Kasumi-1 (cell line): ENCODE results near the gene PCDHGC5.
A peak's percentile ranks its signal among the peaks of the same experiment; 100 is the strongest.

Experiments used
- DNase-seq, 2 experiments: peaks; one replicate each; lab custom pipeline; 2025; lab: John Stamatoyannopoulos, UW

Gene PCDHGC5

GRCh38 chr5:141488591-141489561 is at the start of gene PCDHGC5:
PCDHGC5 (plus strand) TSS chr5:141489081; CDS start chr5:141489241, 160 bp downstream.
- DNase-seq = no peak

GRCh38 chr5:141439411-141440141 is 49.3 kb upstream of the PCDHGC5 start:
- no peak for DNase-seq

GRCh38 chr5:141440341-141440740 is 48.5 kb upstream of the PCDHGC5 start:
- DNase-seq = no peak

GRCh38 chr5:141441571-141442170 is 47.2 kb upstream of the PCDHGC5 start:
- no peak for DNase-seq

GRCh38 chr5:141465351-141465750 is 23.5 kb upstream of the PCDHGC5 start:
- no peak for DNase-seq

DNA sequence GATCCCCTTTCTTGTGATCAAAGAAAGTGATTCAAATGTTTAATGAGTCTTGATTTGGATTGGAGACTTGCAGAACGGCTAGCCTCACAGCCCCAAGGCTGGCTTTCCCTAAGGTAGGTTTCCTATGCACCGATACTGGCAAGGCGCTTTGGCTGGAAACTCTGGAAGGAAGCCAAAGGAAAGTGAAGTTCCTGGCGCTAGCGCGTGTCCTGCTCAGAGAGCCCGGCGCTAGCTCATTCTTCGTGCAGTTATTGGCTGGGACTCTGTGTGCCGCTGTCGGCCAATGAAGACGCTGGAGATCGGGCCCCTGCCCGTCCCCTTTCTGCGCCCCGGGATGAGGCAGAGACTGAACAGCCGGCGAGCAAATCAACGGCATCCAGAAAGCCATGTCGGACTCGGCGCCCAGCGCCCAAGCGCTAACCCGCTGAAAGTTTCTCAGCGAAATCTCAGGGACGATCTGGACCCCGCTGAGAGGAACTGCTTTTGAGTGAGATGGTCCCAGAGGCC is 13.2 kb upstream of the PCDHGC5 start, which contains the start of gene PCDHGC3:
Gene PCDHGC3 (plus strand): TSS at position 342 of the 507 bp plus-strand sequence. CDS start 151 bp downstream, at position 493.
- peak; percentile 88 for DNase-seq

DNA sequence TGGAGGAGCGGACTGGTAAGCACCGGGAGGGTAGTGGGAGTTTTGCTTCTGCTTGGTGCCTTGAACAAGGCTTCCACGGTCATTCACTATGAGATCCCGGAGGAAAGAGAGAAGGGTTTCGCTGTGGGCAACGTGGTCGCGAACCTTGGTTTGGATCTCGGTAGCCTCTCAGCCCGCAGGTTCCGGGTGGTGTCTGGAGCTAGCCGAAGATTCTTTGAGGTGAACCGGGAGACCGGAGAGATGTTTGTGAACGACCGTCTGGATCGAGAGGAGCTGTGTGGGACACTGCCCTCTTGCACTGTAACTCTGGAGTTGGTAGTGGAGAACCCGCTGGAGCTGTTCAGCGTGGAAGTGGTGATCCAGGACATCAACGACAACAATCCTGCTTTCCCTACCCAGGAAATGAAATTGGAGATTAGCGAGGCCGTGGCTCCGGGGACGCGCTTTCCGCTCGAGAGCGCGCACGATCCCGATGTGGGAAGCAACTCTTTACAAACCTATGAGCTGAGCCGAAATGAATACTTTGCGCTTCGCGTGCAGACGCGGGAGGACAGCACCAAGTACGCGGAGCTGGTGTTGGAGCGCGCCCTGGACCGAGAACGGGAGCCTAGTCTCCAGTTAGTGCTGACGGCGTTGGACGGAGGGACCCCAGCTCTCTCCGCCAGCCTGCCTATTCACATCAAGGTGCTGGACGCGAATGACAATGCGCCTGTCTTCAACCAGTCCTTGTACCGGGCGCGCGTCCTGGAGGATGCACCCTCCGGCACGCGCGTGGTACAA is 12.6 kb upstream of the PCDHGC5 start:
- DNase-seq = peak; percentile 54

DNA sequence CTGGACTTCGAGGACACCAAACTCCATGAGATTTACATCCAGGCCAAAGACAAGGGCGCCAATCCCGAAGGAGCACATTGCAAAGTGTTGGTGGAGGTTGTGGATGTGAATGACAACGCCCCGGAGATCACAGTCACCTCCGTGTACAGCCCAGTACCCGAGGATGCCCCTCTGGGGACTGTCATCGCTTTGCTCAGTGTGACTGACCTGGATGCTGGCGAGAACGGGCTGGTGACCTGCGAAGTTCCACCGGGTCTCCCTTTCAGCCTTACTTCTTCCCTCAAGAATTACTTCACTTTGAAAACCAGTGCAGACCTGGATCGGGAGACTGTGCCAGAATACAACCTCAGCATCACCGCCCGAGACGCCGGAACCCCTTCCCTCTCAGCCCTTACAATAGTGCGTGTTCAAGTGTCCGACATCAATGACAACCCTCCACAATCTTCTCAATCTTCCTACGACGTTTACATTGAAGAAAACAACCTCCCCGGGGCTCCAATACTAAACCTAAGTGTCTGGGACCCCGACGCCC is 11.8 kb upstream of the PCDHGC5 start:
- DNase-seq = no peak

GRCh38 chr5:141477815-141478214 is 11.1 kb upstream of the PCDHGC5 start:
- DNase-seq = no peak

- no peak for DNase-seq
These were observed 10.4 kb upstream of the PCDHGC5 start for GRCh38 chr5:141478321-141478945.

DNA sequence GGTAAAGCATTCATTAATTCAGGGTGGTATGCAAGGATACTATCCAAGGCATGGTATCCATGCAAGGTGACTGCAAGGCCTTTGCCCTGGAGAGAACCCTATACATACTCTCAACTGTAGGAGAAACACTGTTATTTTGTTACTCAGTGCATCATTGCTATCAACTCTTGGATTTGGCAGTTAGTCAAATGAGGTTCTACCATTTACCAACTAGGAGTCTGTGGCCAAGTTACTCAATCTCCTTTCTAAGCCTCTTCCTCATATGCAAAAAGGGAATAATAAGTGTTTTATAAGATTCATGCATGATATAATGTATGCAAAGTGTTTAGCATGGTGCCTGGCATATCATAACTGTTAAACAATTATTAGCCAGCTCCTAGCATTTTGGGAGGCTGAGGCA is 9.1 kb upstream of the PCDHGC5 start:
- DNase-seq = peak in 1 of 2 experiments; percentile 6

DNA sequence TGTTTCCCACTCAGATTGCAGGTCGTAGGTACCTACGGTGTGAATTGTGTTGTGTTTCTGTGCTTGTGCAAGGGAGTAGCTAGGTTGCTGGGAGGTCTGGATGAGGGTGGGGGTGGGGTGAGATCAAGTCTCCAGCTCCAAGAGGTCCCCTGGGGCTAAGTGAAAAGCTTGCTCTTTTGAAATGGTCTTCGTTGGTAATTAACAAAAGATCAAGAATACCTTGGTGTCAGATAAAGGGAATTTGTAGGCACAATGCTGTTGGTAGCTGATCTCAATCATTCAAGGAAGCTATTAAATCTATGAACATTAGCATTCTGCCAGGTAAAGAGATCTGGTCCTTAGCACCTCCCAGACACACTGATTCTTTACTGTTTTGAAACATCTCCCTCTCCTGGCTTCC is 5.0 kb upstream of the PCDHGC5 start:
- no peak for DNase-seq

GRCh38 chr5:141484310-141484640 is 4.6 kb upstream of the PCDHGC5 start:
- DNase-seq = no peak

DNA sequence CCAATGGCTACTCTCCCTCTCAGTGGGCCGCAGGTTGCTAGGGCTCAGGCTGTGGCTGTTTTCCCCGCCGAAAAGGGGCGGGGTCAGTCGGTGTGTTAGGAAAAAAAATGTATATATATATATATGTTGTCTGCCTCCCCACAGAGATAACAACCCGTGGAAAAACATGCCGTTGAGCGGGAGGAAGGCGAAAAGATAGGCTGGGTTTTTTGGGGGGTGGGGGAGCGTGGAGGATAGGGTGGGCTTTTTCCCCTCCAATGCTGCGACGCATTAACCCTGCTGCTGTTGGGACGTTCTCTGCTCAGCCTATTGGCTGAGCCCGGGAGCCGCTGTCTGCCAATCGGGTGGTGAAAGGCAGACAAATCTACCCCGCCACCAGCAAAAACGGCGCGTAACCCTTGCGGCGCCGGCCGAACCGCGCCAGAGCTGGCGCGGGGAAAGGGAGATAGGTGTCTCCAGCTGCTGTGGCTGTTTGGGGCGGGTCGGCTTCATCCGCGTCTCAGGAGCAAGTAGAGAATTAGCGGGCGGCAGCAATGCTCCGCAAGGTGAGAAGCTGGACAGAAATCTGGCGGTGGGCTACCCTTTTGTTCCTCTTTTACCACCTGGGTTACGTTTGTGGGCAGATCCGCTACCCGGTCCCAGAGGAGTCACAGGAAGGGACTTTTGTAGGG is 4.1 kb upstream of the PCDHGC5 start, which contains the start of gene PCDHGC4:
Gene PCDHGC4 (plus strand): TSS at position 390 of the 671 bp plus-strand sequence. CDS start 144 bp downstream, at position 534.
- no peak for DNase-seq

DNA sequence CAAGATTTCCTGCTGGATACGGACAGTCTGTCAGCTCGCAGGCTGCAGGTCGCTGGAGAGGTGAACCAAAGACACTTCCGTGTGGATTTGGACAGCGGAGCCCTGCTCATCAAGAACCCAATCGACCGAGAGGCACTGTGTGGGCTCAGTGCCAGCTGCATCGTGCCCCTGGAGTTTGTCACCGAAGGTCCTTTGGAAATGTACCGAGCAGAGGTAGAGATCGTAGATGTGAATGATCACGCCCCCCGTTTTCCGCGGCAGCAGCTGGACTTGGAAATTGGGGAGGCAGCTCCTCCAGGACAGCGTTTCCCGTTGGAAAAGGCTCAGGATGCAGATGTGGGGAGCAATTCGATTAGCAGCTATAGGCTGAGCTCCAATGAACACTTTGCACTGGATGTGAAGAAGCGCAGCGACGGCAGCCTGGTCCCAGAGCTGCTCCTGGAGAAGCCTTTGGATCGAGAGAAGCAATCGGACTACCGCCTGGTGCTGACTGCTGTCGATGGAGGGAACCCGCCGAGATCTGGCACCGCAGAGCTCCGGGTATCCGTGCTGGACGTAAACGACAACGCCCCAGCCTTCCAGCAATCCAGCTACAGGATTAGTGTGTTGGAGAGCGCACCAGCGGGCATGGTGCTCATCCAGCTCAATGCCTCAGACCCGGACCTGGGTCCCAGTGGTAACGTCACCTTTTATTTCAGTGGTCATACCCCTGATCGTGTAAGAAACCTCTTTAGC is 3.4 kb upstream of the PCDHGC5 start:
- DNase-seq = no peak

DNA sequence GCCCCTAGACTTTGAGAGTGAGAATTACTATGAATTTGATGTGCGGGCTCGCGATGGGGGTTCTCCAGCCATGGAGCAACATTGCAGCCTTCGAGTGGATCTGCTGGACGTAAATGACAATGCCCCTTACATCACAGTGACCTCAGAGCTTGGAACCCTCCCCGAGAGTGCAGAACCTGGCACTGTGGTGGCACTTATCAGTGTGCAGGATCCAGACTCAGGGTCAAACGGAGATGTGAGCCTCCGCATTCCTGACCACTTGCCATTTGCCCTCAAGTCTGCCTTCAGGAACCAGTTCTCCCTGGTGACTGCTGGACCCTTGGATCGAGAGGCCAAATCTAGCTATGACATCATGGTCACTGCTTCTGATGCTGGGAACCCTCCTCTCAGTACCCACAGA is 2.8 kb upstream of the PCDHGC5 start:
- DNase-seq = no peak

DNA sequence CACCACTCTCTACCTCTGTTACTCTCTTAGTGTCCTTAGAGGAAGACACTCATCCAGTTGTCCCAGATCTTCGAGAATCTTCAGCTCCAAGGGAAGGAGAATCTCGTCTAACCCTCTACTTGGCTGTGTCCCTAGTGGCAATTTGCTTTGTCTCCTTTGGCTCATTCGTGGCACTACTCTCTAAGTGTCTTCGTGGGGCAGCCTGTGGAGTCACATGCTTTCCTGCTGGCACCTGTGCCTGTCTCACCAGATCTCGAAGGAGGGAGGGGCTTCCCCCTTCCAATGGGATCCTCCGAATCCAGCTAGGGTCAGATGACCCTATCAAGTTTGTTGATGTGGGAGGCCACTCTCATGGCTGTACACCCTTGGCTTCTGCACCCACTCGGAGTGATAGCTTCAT is 1.8 kb upstream of the PCDHGC5 start:
- DNase-seq = no peak

- no peak for DNase-seq
These were observed 960 bp downstream of the PCDHGC5 start for GRCh38 chr5:141489841-141490240.

GRCh38 chr5:141490271-141490670 is 1.4 kb downstream of the PCDHGC5 start:
- DNase-seq = no peak
